Measurements from ENCODE around the gene PSD.
"Not testable (repeated sequence)": the region's sequence is repeated elsewhere in the genome, so short reads cannot be mapped to it uniquely, and the experiment has no call there.

The PSD gene

DNA sequence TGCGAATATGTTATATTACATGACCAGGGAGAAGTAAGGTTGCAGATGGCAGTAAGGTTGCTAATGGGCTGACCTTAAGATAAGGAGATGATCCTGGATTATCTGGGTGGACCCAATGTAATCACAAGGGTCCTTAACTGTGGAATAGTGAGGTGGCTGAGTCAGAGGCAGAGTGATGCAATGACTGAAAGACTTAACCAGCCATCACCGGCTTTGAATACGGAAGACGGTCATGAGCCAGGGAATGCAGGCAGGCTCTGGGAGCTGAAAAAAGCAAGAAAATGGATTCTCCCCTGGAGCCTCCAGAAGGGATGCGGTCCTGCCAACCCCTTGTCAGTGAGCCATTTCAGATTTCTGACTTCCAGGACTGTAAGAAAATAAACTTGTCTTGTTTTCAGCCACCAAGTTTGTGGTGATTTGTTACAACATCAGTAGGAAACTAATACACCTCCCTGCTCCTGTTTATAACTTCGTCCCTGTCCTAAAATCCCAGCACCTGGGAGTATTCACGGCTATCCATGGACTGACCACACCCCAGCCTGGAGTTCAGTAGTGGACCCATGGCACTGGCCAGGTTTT lies 37.4 kb upstream of the PSD start:
- Histone ChIP-seq H3K27ac (peak overlapping the region; percentile 51), H3K27me3 (replicated peaks) (no peaks in the 10 kb centered on the region), H3K36me3 (replicated peaks) (no peaks in the 10 kb centered on the region), H3K4me3 (ENCODE audit: low read depth, low read length) (no peak overlapping the region)
- peak; percentile 87 for DNase-seq
- in situ Hi-C loops (cut with HindIII; ENCODE audit: low pct_ligation_motif_present, low sequenced_read_pairs), result no loop called here
- TF ChIP-seq, protein P1, sequence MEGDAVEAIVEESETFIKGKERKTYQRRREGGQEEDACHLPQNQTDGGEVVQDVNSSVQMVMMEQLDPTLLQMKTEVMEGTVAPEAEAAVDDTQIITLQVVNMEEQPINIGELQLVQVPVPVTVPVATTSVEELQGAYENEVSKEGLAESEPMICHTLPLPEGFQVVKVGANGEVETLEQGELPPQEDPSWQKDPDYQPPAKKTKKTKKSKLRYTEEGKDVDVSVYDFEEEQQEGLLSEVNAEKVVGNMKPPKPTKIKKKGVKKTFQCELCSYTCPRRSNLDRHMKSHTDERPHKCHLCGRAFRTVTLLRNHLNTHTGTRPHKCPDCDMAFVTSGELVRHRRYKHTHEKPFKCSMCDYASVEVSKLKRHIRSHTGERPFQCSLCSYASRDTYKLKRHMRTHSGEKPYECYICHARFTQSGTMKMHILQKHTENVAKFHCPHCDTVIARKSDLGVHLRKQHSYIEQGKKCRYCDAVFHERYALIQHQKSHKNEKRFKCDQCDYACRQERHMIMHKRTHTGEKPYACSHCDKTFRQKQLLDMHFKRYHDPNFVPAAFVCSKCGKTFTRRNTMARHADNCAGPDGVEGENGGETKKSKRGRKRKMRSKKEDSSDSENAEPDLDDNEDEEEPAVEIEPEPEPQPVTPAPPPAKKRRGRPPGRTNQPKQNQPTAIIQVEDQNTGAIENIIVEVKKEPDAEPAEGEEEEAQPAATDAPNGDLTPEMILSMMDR (IDR thresholded peaks at IDR 0.05; ENCODE audit: low read depth, low read length, missing control alignments), result no peak

DNA sequence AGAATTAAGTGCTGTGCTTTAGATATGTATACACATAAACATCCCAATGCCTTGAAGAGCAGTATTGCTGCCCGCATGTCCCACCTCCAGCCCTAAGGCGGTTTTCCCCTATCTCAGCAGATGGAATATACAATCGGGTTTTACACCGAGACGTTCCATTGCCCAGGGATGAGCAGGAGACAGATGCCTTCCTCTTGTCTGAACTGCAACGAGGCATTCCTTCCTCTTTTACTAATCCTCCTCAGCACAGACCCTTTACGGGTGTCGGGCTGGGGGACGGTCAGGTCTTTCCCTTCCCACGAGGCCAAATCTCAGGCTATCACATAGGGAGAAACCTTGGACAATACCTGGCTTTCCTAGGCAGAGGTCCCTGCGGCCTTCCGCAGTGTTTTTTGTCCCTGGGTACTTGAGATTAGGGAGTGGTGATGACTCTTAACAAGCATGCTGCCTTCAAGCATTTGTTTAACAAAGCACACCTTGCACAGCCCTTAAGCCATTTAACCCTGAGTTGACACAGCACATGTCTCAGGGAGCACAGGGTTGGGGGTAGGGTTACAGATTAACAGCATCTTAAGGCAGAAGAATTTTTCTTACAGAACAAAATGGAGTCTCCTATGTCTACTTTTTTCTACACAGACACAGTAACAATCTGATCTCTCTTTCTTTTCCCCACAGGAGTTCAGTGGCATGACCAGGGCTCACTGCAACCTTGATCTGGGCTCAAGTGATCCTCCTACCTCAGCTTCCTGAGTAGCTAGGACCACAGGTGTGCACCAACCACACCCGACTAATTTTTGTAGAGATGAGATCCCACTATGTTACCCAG lies 36.3 kb upstream of the PSD start:
- in situ Hi-C loops (cut with HindIII; ENCODE audit: low pct_ligation_motif_present, low sequenced_read_pairs); H3K27ac ChIP-seq; H3K4me3 ChIP-seq (ENCODE audit: low read depth, low read length); DNase-seq; H3K27me3 ChIP-seq (replicated peaks); H3K36me3 ChIP-seq (replicated peaks): not testable (repeated sequence)

DNA sequence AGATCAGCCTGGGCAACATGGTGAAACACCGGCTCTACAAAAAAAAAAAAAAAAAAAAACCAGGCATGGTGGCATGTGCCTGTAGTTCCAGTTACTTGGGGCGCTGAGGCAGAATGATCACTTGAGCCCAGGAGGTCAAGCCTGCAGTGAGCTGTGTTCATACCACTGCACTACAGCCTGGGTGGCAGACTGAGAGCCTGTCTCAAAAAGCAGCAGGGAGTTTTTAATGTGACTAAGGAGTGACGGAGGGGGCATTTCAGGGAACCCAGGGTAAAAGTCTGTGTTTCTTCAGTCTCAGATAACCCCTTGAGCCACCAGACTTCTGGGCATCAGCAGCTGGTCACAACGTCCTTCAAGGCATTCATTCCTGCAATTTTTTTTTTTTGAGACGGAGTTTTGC lies 34.9 kb upstream of the PSD start:
- no peaks in the 10 kb centered on the region for H3K36me3 ChIP-seq (replicated peaks)
- H3K4me3 ChIP-seq (ENCODE audit: low read depth, low read length), result no peak overlapping the region
- H3K27me3 ChIP-seq (replicated peaks), result no peaks in the 10 kb centered on the region
- peak overlapping the region; percentile 47 for H3K27ac ChIP-seq
- no peak for DNase-seq
- in situ Hi-C loops (cut with HindIII; ENCODE audit: low pct_ligation_motif_present, low sequenced_read_pairs), result no loop called here
- TF ChIP-seq, protein P1 (IDR thresholded peaks at IDR 0.05; ENCODE audit: low read depth, low read length, missing control alignments), result no peak

DNA sequence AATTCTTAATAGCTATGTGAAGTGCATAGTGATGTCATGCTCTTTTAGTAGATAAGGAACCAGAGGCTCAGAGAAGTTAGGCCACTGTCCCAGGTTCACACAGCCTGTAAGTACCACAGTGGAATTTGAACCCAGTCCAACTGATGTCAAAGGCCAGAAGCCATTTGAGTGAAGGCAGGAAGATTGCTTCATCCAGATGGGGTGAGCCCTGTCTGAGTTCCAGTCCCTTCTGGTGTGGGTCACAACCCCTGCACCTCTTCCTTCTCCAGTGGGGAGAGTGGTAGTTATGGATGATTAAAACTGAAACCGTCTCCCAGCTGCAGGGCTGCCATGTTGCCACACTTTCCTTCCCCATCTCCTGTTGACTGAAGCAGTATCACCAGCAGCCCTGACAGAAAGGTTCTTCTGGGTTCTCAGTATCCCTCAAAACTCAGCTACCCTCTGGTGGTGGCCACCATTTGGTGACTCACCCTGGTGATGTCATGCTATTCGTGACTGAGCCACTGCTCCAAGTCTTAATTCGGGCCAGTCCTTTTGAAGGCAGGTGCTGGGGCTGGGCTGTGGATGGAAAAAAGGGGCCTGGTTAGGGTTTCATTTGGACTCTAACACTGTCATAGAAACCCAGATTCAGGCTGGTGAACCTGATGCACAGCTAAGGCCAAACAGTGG lies 34.2 kb upstream of the PSD start:
- TF ChIP-seq, protein P1 (IDR thresholded peaks at IDR 0.05; ENCODE audit: low read depth, low read length, missing control alignments), result no peak
- Histone ChIP-seq H3K27me3 (replicated peaks) (no peaks in the 10 kb centered on the region), H3K4me3 (ENCODE audit: low read depth, low read length) (no peak overlapping the region), H3K27ac (no peak overlapping the region), H3K36me3 (replicated peaks) (no peaks in the 10 kb centered on the region)
- in situ Hi-C loops (cut with HindIII; ENCODE audit: low pct_ligation_motif_present, low sequenced_read_pairs), result no loop called here
- DNase-seq, result peak; percentile 71

DNA sequence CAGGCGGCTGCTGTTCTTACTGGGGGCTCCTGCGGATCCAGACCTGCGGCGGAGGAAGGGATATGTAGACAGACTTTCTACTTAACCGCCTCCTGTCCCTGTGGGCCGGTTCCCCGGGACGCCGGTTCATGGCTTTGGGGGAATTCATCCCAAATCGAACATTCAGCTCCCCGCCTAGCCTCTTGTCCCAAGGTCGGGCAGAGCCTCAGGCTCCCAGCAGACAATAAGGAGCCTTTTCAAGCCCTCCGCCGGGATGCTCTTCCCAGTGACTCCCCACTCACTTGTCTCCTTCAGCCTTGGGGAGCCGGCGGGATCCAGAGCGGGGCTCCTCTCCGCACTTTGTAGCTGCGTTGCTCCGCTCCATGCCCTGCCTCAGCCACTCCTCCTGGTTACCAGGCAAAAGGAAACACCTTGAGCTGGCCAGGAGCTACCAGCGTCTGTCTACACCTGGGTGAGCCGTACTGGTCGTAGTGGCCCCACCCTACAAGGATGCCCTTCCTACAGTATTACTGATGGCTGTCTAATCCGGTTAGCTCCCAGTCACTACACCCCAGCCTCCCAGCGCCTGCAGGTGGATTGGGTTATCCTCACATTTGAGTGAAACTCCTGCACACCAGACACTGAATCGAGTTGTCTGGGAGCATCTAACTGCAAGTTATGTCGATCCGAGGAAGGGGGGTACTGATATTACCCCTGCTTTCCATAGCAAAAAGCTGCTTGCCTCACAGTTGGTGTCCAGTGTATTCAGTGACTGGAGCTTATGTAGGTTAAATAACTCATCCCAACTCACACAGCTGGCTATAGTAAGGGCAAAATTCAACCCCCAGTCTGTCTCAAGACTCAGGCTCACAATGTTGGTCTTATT lies 32.8 kb upstream of the PSD start, which contains the start of gene C10orf95:
TSS of gene C10orf95 (minus strand) at position 439 of the 865 bp plus-strand sequence. CDS start 450 bp downstream, outside the sequence.
- Histone ChIP-seq H3K36me3 (replicated peaks) (no peaks in the 10 kb centered on the region), H3K4me3 (ENCODE audit: low read depth, low read length) (peak within 1 kb of the TSS; percentile 70), H3K27ac (no peak within 1 kb of the TSS), H3K27me3 (replicated peaks) (no peaks in the 10 kb centered on the region)
- TF ChIP-seq, protein P1 (IDR thresholded peaks at IDR 0.05; ENCODE audit: low read depth, low read length, missing control alignments), result no peak
- in situ Hi-C loops (cut with HindIII; ENCODE audit: low pct_ligation_motif_present, low sequenced_read_pairs), result no loop called here
- no peak for DNase-seq

Measured in brain microvascular endothelial cell (primary cell).